Nephron progenitor cell (in vitro differentiated cells): ENCODE measurements around the gene SNCB.

Experiments
- DNase-seq: peaks from one replicate; pipeline ENCODE4 v3.0.0; 2021
- H3K27ac Mint-ChIP-seq: 2 replicates; pipeline ENCODE4 v1.8.0; 2021; ENCODE audit warnings: mild to moderate bottlenecking, moderate library complexity, mixed read lengths
- H3K27me3 Mint-ChIP-seq: 2 replicates; pipeline ENCODE4 v1.8.0; 2021; ENCODE audit warnings: mild to moderate bottlenecking, low read depth, mixed read lengths; ENCODE audit not compliant: poor library complexity
- H3K36me3 Mint-ChIP-seq: 2 replicates; pipeline ENCODE4 v1.8.0; 2021; ENCODE audit warnings: low read depth, mixed read lengths
- H3K4me1 Mint-ChIP-seq: 2 replicates; pipeline ENCODE4 v1.8.0; 2021; ENCODE audit warnings: mixed read lengths
- H3K4me3 Mint-ChIP-seq: 2 replicates; pipeline ENCODE4 v1.8.0; 2021; ENCODE audit warnings: mild to moderate bottlenecking, moderate library complexity, mixed read lengths
- H3K9me3 Mint-ChIP-seq: 2 replicates; pipeline ENCODE4 v1.8.0; 2021; ENCODE audit warnings: mild to moderate bottlenecking, moderate library complexity, mixed read lengths
- TF ChIP-seq, protein P1 (sequence below): fragments of 200-600 bp; sonication (generic); IDR thresholded peaks from 2 replicates; pipeline ENCODE4 v1.5.0; 2021; ENCODE audit warnings: antibody characterized with exemption

The SNCB gene

DNA sequence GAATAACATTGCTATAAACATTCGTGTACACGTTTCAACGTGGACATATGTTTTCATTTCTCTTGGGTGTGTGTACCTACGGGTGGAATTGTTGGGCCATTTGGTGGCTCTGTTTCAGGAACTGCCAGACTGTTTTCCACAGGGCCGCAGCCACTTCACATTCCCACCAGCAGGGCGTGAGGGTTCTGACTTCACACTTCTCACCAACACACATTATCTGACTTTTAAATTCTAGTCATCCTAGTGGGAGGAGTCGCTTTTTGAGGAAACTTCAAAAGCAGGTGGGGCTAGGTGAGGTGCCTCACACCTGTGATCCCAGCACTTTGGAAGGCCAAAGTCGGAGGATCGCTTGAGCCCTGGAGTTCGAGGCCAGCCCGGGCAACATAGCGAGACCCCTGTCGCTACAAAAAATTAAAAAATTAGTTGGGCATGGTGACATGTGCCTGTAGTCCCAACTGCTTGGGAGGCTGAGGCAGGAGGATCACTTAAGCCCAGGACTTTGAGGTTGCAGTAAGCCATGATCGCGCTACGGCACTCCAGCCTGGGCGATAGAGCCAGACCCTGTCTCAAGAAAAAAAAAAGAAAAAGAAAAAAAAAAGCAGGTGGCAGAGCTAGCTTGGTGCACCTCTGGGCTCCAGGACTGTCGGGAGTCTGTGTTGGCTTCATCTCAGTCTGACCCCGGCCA lies 45.5 kb upstream of the SNCB start:
- Mint-ChIP-seq H3K36me3 (no peaks in the 10 kb centered on the region), H3K27me3 (peaks cover 56% of the 10 kb centered on the region), H3K27ac (no peak overlapping the region), H3K4me3 (no peak overlapping the region), H3K9me3 (no peaks in the 10 kb centered on the region), H3K4me1 (peaks cover 25% of the 10 kb centered on the region)
- TF ChIP-seq, protein P1, sequence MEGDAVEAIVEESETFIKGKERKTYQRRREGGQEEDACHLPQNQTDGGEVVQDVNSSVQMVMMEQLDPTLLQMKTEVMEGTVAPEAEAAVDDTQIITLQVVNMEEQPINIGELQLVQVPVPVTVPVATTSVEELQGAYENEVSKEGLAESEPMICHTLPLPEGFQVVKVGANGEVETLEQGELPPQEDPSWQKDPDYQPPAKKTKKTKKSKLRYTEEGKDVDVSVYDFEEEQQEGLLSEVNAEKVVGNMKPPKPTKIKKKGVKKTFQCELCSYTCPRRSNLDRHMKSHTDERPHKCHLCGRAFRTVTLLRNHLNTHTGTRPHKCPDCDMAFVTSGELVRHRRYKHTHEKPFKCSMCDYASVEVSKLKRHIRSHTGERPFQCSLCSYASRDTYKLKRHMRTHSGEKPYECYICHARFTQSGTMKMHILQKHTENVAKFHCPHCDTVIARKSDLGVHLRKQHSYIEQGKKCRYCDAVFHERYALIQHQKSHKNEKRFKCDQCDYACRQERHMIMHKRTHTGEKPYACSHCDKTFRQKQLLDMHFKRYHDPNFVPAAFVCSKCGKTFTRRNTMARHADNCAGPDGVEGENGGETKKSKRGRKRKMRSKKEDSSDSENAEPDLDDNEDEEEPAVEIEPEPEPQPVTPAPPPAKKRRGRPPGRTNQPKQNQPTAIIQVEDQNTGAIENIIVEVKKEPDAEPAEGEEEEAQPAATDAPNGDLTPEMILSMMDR: peak; percentile 53
- peak; percentile 48 for DNase-seq

DNA sequence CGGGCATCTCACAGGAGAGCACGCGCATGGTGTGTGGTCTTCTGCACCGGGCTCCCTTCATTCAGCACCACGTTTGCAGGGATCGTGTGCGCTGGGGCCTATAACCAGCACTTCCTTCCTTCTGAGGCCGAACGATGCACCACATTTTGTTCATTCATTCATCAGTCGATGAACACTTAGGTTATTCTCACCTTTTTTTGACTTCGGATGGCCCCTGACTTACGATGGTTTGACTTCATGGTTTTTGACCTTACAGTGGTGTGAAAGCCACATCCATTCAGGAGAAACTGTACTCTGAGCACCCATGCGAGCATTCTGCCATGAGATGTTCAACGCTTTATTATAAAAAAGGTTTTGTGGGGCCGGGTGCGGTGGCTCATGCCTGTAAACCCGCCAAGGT lies 44.5 kb upstream of the SNCB start:
- no peak for DNase-seq

DNA sequence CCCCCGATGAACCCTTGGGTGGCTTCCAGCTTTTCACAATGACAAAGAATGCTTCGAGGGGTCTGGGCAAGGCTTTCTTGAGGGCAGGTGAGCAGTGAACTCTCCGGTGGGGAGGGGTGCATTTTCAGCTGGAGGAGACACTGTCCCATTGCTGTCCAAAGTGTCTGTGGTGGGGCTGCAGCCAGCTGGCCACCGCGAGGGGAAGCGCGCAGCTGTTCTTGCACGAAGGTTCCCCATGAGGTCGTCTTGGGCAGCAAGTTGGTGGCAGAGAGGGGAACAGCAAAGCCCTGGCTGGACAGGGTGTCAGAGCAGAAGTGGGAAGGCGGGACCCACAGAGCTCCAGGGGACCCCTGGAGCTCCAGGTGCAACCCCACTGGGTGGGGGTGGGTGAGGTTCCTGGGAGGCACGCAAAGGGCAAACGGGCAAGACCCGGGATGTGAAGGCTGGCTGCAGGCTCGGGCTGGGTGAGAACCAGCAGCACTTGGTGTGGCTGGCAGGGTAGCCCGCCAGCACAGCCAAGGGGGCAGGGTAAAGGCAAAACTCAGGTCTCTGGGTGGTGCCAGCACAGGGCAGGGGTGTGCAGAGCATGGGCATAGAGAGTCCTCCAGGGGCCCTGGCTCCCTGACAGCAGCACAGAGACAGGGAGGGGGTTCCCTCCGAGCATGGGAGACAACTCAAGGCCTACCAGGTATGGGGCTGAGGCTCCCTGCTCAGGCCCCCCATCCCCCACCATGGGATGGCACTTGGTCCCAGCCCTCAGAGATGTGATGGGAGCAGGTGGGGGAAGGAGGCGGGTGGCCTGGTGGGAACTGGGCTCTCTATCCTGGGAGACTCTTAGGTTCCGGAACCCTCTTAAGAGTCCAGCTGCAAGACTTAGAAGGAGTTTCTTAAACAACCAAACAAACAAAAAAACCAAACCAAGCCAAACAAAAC lies 43.6 kb upstream of the SNCB start:
- TF ChIP-seq, protein P1: no peak
- no peaks in the 10 kb centered on the region for H3K36me3 Mint-ChIP-seq
- H3K4me3 Mint-ChIP-seq: no peak overlapping the region
- H3K4me1 Mint-ChIP-seq: peaks cover 25% of the 10 kb centered on the region
- H3K27me3 Mint-ChIP-seq: peaks cover 40% of the 10 kb centered on the region
- DNase-seq: no peak
- H3K9me3 Mint-ChIP-seq: no peaks in the 10 kb centered on the region
- no peak overlapping the region for H3K27ac Mint-ChIP-seq

More for the DNA sequence above, 44.5 kb upstream of the SNCB start:
- peaks cover 25% of the 10 kb centered on the region for H3K4me1 Mint-ChIP-seq
- TF ChIP-seq, protein P1: no peak
- H3K36me3 Mint-ChIP-seq: no peaks in the 10 kb centered on the region
- H3K27ac Mint-ChIP-seq: no peak overlapping the region
- peaks cover 46% of the 10 kb centered on the region for H3K27me3 Mint-ChIP-seq
- H3K9me3 Mint-ChIP-seq: no peaks in the 10 kb centered on the region
- H3K4me3 Mint-ChIP-seq: no peak overlapping the region

DNA sequence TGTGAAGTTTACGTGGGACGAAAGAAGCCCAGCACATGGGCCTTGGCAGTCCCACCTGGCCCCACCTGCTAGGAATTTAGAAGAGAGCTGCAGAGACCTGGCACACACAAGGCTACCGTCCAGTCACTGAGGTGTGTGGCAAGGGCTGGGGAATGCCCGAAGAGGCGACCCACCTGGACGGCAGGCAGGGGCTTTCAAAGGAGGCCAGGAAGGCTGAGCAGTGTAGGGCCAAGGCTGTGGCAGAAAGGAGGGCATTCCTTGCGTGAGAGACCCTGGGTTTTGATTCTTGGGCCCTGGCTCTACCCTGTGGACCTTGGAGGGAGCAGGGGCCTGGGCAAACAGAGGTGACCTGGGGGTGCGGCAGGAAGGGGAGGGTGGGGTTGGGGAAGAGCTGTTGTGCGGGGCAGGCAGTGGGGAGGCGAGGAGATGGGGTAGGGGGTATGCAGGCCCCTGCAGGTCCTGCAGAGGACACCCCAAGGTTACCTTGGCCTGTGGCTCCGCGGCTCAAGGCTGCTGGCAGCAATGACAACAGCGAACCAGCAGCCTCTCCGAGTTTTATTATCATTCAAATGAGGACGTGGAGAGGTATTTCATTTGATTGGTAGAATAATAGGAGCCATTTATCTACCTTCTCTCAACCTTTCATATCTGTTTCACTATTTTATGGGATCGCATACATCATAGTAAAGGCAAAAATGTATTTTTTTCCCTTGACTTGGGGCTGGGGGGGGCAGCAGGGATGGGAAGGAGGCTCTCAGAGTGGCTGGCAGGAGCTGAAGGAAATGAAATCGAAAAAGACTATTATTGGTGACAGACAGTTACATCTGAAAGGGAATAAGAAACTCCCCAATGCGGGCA lies 41.8 kb upstream of the SNCB start:
- H3K4me3 Mint-ChIP-seq: no peak overlapping the region
- TF ChIP-seq, protein P1: no peak
- peaks cover 16% of the 10 kb centered on the region for H3K4me1 Mint-ChIP-seq
- no peak overlapping the region for H3K27ac Mint-ChIP-seq
- no peak for DNase-seq
- no peaks in the 10 kb centered on the region for H3K9me3 Mint-ChIP-seq
- no peaks in the 10 kb centered on the region for H3K36me3 Mint-ChIP-seq
- H3K27me3 Mint-ChIP-seq: peaks cover 43% of the 10 kb centered on the region

DNA sequence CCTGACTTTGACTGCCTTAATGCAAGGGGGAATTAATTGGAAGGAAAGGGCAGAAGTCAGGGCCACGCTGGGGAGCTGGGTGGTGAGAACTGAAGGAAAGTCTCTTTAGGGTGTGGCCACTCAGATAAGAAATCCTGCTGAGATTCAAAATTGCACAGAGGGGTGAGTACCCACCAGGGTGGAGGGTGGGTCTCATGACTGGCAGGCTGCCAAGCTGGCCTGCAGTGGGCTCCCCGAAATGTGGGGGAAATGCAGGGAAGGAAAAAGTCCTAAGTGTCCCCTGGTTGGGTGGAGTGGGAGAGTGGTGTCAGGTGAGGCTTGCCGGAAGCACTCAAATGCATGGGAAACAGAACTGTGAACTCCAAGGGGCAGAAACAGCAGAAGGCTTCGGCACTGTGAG lies 41.1 kb upstream of the SNCB start:
- TF ChIP-seq, protein P1: no peak
- Mint-ChIP-seq H3K4me1 (peaks cover 9% of the 10 kb centered on the region), H3K9me3 (peaks cover 3% of the 10 kb centered on the region), H3K36me3 (no peaks in the 10 kb centered on the region), H3K4me3 (no peak overlapping the region), H3K27me3 (peaks cover 46% of the 10 kb centered on the region), H3K27ac (no peak overlapping the region)
- DNase-seq: no peak
